ENCODE measurements around the gene FERD3L.

FERD3L gene

DNA sequence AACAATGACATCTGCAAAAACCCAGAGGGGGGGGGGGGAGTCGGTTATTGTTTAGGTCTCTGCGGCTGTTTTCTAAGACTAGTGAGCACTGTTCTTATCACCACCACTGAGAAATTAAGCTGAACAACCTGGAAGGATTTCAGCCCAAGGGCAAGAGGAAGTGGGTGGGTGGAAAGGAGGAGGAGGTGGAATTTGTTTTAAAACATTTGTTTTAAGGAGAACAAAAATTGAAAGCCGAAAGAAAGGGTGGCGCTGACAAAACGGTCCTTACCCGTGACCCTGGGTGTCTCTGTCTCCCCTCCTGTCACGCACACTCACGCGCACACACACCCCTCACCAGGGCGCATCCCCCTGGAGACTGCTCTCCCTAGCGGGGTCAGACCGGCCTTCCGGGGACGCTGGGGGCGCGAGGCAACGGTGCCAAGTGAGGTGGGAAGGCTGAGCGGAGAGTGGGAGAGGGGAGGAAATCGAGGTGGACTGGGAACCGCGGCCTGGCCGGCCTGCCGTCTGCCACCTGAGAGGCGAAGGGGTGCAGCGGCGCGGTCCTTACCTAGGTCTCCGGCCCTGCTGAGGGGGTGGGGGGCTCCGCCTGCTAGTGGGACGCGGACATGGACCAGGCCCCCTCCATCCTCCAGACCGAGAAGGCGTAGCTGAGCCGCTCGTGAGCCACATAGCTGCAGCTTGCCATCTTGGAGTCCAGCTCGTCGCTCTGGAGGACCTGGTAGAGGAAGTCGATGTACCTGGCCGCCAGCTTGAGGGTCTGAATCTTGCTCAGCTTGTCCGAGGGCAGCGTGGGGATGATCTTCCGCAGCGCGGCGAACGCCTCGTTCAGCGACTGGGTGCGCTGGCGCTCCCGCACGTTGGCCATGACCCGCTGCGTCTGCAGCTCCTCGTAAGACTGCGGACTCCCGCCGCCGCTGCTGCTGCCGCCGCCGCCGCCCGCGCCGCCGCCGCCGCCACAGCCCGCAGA is 28.8 kb downstream of the FERD3L start:
- DNase-seq, result no peak

GRCh38 chr7:19114551-19114855 is 30.7 kb downstream of the FERD3L start:
- no peak for DNase-seq

DNA sequence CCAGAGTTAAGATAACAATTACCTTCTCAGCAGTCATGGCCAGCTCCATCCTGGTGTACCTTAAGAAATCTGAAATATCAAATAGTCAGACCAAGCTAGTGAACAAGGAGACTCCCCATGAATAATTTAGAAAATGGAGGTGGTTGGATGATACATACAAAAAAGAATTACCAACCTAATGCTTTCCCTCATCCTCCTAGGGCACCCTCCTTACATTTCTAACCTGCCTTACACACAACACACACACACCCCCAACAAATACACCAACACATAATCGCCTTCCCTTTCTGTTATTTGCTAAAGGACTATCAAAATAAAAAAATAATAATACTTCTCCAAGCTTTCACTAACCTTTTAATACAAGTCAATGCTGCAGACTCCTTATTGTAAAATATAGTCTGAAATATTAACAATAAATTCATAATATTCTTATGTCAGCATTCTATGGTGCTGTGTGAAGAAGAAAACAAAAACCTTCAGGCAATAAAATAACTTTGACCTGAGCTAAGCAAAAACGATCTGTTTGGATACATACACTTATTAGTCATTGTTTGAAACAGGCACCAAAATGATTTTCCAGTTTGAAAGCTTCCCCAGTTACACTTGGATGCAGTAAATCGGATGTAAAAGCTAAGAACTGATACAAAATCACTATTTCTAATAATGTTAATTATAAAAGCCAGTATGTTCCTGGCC is 31.2 kb downstream of the FERD3L start:
- DNase-seq, result no peak

DNA sequence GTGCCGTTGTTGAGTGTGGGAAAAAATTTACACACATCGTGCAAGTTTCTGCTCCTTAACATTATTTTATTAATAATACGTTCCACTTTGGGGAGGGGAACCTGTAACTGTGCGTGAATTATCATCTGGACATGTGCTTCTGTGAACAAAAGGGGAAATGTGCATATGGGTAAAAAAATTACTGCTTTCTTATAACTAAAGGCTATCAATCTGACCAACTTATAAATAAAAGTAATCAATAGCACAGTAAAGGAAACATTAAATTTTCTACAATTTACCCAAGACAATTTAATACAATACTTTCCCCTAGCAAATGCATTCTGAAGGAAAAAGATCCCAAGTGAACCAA is 32.2 kb downstream of the FERD3L start:
- DNase-seq, result no peak

DNA sequence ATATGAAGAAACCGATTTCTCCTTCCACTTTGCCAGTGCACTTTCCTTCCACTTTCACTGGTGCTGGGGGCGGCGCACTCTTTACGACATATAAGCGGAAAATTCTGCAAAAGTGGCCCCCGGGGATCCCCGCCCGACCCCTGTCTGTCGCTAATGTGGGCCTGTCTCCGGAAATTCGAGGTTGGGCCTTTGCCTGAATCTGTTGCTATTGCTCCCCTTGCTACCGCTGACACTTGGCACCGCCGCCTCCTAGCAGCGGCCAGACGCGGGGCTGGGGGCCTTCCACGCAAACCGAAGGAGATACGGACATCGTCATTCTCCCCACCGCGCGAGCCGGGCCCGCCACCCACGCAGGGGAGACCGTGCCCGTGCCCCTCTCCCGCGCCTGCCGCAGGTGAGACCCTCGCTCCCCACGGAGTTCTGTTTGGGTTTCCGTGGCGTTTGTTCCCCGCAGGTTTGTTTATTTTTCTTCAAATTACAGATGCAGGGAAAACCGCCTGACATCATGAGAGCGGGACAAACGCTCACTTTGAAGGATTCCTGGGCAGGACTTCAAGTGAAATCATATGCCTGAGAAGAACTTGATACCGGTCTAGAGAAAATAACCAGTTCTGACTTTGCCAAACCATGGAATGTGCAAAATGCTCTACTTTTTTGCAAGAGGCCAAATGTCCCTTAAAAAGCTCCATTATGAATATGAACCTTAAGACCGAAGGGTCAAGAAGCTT is 32.8 kb downstream of the FERD3L start:
- DNase-seq, result no peak

- no peak for DNase-seq
Measured at GRCh38 chr7:19111474-19112273, 33.5 kb downstream of the FERD3L start.

- no peak for DNase-seq
Measured at GRCh38 chr7:19110776-19111175, 34.4 kb downstream of the FERD3L start.

DNA sequence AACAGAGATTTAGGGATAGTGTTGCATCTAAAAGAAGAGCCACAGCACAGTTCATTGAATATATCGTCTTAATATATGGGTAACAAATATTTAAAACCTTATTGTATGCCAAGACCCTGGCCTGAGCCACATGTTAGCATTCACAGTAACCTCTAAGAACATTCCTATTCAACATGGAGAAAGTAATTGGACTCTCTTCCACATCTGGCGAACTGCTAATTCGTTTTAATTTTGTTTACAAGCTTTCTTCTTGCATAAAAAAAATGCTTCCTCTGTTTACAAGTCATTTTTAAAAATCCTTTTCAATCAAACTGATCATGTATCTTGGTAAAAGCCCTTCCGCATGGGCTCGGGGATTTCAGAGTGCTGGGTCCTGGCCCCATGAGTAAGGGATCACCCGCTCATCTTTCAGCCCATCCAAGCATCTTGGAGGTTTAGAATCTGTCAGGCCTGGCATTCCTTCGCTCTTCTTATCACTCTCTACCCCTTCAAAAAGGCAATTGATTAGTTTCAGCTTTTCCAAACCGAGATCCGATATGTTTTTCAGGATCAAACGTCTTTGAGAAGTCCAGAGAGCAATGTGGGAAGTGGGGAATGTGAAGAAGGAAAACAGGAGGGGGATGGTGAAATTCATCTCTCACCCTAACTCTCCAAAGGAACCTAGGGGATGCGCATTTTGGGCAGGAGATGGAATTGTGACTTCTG is 35.0 kb downstream of the FERD3L start:
- no peak for DNase-seq

DNA sequence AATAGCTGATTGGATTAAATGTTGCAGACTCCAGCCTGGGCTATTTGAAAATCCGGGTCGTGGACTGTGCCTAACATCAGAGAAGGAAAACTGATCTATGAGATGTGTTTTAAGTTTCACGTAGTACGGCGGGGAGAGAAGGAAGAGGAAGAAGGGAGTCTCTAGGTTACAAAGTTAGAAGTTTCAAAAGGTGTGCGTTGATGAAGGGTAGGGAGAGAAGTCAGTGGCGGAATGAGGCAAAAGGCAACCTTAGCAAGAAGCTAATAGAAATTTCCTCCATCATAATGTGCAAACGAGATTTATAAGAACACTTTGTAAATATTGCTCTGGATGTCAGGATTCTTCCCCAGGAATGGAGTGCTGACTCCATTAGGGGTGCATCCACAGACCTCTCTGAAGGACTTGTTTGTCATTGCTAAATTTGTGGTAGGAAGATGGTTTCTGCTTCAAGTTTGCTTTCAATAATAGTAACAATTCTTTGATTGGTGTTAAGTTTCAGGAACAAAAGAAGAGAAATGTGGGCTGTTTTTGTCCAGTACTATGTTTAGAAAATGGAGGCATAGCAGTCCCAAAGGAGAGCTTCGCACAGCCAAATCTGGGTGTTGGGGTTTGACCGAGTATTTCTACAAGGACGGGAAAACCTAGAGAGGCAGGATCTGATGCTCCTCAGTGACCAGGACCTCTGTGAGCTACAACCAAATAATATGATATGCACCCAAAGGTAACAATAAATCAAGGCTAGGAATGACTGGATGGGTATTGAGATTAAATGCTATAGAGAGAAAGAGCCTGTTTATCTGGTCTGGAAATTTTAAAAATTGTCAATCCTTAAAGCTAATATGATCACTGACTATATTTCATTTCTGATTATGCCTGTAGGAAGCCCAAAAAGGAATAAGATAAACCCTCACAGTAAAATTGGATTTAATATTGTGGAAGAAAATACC is 35.9 kb downstream of the FERD3L start:
- no peak for DNase-seq

- no peak for DNase-seq
Measured at GRCh38 chr7:19107356-19108146, 37.7 kb downstream of the FERD3L start.

GRCh38 chr7:19107081-19107355 is 38.2 kb downstream of the FERD3L start:
- DNase-seq, result no peak

GRCh38 chr7:19106241-19107080 is 38.8 kb downstream of the FERD3L start:
- DNase-seq, result no peak

DNA sequence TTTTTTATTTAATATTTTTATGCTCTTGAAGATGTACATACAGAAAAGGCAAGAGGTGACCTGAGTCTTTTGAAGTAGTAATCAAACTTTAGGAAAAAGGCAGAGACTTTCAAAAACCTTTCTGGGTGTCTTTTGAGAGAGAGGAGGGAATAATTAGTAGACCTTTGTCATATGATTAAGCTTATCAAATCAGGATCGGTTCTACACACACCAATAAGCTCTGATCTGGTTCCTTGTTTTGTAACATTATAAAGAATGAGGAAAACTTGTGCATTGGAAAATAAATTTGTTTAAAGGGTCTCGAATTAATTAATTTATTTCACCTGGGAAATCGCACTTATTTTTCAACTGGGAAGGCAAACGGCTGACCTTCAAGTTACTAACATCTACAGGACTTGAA is 39.7 kb downstream of the FERD3L start:
- no peak for DNase-seq

DNA sequence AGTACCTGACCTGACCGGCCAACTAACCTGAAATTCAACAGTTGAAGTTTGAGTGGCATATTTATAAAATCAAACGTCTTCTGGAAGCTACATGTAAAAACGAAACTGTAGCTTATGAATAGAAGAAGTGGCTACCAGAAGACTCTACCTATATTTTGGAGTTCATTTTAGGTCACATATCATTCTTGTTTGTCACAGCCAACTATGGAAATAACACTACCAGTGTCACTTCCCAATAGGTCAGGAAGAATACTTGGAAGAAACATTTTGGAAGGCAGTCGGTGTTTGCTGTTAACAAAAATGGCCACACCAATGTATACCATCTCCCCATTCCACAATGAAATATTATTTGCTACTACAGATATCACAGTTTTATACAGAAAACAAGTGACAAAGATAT is 40.4 kb downstream of the FERD3L start:
- DNase-seq, result no peak

GRCh38 chr7:19102884-19103283 is 42.3 kb downstream of the FERD3L start:
- no peak for DNase-seq

DNA sequence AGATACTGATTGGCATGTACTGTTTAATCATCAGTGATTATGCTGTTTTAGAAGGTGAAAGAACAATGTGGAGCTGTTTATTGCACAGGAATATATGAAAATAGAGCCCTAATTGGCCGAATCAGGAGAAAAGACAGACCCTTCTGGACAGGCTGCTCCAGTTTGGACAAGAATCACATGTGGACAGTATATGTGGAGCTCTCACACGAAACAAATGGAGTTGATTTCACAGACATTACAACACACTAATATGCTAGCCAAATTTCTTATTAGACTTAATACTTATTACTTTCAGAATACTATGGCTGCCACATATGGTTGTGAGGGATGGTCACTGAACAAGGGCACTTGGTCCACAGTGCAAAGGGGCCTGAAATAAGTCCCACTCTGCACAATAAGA is 43.3 kb downstream of the FERD3L start:
- no peak for DNase-seq

- no peak for DNase-seq
Measured at GRCh38 chr7:19101472-19101871, 43.7 kb downstream of the FERD3L start.

DNA sequence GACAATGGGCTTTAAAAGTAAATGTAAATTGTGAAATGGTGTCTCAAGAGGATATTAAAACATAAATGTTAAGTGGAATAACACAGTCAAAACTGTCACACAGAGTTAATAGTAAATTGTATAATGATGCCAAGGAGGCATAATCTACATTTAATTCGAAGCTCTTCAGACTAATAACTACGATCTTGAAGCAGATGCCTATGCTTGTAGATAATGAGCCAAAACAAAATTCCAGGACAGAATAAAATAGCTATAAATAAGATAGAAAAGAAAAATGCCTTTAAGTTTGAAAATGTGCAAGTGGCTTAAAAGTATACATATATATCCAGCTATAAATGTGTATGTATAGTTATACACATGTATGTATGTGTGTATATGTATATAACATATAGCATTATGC is 45.3 kb downstream of the FERD3L start:
- DNase-seq, result no peak

DNA sequence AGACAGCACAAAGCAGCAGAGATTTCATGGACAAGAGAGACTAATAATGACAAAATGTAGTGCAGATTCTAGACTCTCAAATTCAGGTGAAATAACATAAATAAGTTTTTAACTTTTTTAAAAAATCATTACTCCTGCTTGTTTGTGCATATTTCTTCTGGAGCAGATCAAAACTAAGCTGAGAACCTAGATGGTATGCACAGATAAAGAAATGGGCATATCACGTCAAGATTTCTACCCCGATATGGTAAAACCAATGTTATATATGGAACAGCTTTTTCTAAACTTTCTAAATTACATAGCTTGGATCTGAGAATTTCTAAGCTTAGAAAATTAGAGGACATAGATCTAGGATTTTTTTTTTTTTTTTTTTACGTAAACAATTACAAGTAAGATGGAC is 46.0 kb downstream of the FERD3L start:
- no peak for DNase-seq

GRCh38 chr7:19098510-19098909 is 46.7 kb downstream of the FERD3L start:
- no peak for DNase-seq
